IMR-90 (cell line): ENCODE data around the gene CLEC14A. TPM values are rescaled to one million over a fixed set of nuclear protein-coding genes. Genes with fewer than 3 reads are reported as not detected.
A peak's percentile ranks its signal among the peaks of the same experiment; 100 is the strongest.

Experiments used
- ATAC-seq: fragments of 200-7000 bp; cut with Tn5 transposase; 2 replicates; pipeline ENCODE4 v1.9.1; 2020; ENCODE audit warnings: low read depth, mild to moderate bottlenecking, moderate library complexity
- BruUV-seq: library from RNA; stranded (reverse); fragments of 400-500 nt; replicated peaks from 2 replicates; lab custom pipeline; 2021; lab: Mats Ljungman, UMichigan
- CTCF ChIA-PET: fragments of 300-600 bp; formaldehyde crosslinking; extraction: SDS; loops from one replicate; lab custom pipeline; 2021; ENCODE audit warnings: antibody characterized with exemption; lab: Yijun Ruan, JAX
- POLR2A ChIA-PET: fragments of 300-600 bp; sonication (Branson Sonifier 250); formaldehyde crosslinking; loops from one replicate; lab custom pipeline; 2022; ENCODE audit warnings: antibody characterized with exemption; ENCODE audit not compliant: unreplicated experiment; lab: Charles Lee
- DNase-seq: peaks from one replicate; pipeline ENCODE4 v3.0.0; 2013
- H2AFZ ChIP-seq: replicated peaks from 2 replicates; pipeline ENCODE3; 2013; ENCODE audit warnings: low read length, mild to moderate bottlenecking; ENCODE audit not compliant: poor library complexity
- H2AK5ac ChIP-seq: 2 replicates; pipeline ENCODE4 v1.6.1; 2013; ENCODE audit warnings: low read depth, low read length, inconsistent platforms
- H2AK9ac ChIP-seq: replicated peaks from 2 replicates; pipeline ENCODE3; 2013; ENCODE audit warnings: mild to moderate bottlenecking, low read depth, low read length, moderate library complexity; ENCODE audit not compliant: poor library complexity
- H2BK120ac ChIP-seq: 2 replicates; pipeline ENCODE4 v1.6.1; 2013; ENCODE audit warnings: low read depth, low read length, inconsistent platforms
- H2BK15ac ChIP-seq: 3 replicates; pipeline ENCODE4 v1.6.1; 2013; ENCODE audit warnings: low read depth, low read length, inconsistent platforms
- H2BK20ac ChIP-seq: 2 replicates; pipeline ENCODE4 v1.6.1; 2013; ENCODE audit warnings: low read depth, mild to moderate bottlenecking, inconsistent platforms, low read length, moderate library complexity
- H2BK5ac ChIP-seq: 2 replicates; pipeline ENCODE4 v1.6.1; 2013; ENCODE audit warnings: mild to moderate bottlenecking, low read depth, low read length, inconsistent platforms; ENCODE audit not compliant: poor library complexity, severe bottlenecking
- H3K14ac ChIP-seq: replicated peaks from 2 replicates; pipeline ENCODE4 v1.6.1; 2013; ENCODE audit warnings: low read depth, low read length, inconsistent platforms
- H3K18ac ChIP-seq: 2 replicates; pipeline ENCODE4 v1.6.1; 2013; ENCODE audit warnings: low read depth, low read length, control low read depth
- H3K23ac ChIP-seq: 2 replicates; pipeline ENCODE4 v1.6.1; 2013; ENCODE audit warnings: low read depth, low read length, inconsistent platforms
- H3K27ac ChIP-seq: 2 replicates; pipeline ENCODE4 v1.5.1; 2013; ENCODE audit warnings: mild to moderate bottlenecking, control low read depth, low read length; ENCODE audit not compliant: insufficient read depth
- H3K27me3 ChIP-seq: 2 replicates; pipeline ENCODE4 v1.6.1; 2013; ENCODE audit warnings: low read length; ENCODE audit not compliant: control insufficient read depth, insufficient read depth
- H3K36me3 ChIP-seq: 2 replicates; pipeline ENCODE4 v1.6.1; 2013; ENCODE audit warnings: low read length, mixed read lengths; ENCODE audit not compliant: control insufficient read depth, insufficient read depth
- H3K4ac ChIP-seq: 2 replicates; pipeline ENCODE4 v1.6.1; 2013; ENCODE audit warnings: low read depth, low read length, inconsistent platforms
- H3K4me1 ChIP-seq: 2 replicates; pipeline ENCODE4 v1.6.1; 2013; ENCODE audit warnings: low read length, mixed read lengths; ENCODE audit not compliant: control insufficient read depth, insufficient read depth
- H3K4me2 ChIP-seq: 2 replicates; pipeline ENCODE4 v1.6.1; 2013; ENCODE audit warnings: low read depth, mild to moderate bottlenecking, control low read depth, low read length, moderate library complexity
- H3K4me3 ChIP-seq: 2 replicates; pipeline ENCODE4 v1.5.1; 2013; ENCODE audit warnings: low read depth, mild to moderate bottlenecking, control low read depth, low read length, moderate library complexity; ENCODE audit not compliant: insufficient read depth
- H3K56ac ChIP-seq: 2 replicates; pipeline ENCODE4 v1.6.1; 2013; ENCODE audit warnings: low read length, inconsistent platforms; ENCODE audit not compliant: insufficient read depth; ENCODE audit errors: extremely low read depth
- H3K79me1 ChIP-seq, 2 experiments: 2 replicates each; pipeline ENCODE4 v1.6.1; 2013; ENCODE audit warnings: low read length in 2 of 2, inconsistent platforms in 1 of 2, low read depth in 1 of 2
- H3K9ac ChIP-seq: 2 replicates; pipeline ENCODE4 v1.6.1; 2013; ENCODE audit warnings: low read depth, low read length, control low read depth
- H3K9me1 ChIP-seq: 2 replicates; pipeline ENCODE4 v1.6.1; 2013; ENCODE audit warnings: low read length, inconsistent platforms; ENCODE audit not compliant: insufficient read depth
- H3K9me3 ChIP-seq: 2 replicates; pipeline ENCODE4 v1.6.1; 2013; ENCODE audit warnings: low read length; ENCODE audit not compliant: control insufficient read depth, insufficient read depth
- H4K20me1 ChIP-seq: 2 replicates; pipeline ENCODE4 v1.6.1; 2013; ENCODE audit warnings: low read length, inconsistent platforms; ENCODE audit not compliant: insufficient read depth
- H4K5ac ChIP-seq: 2 replicates; pipeline ENCODE4 v1.6.1; 2013; ENCODE audit warnings: mild to moderate bottlenecking, low read depth, low read length, control low read depth
- H4K8ac ChIP-seq, 2 experiments: 2 replicates each; pipeline ENCODE4 v1.6.1; 2013; ENCODE audit warnings: low read depth in 2 of 2, low read length in 2 of 2, control low read depth in 1 of 2, inconsistent platforms in 1 of 2
- H4K91ac ChIP-seq: 2 replicates; pipeline ENCODE4 v1.6.1; 2013; ENCODE audit warnings: low read depth, low read length, inconsistent platforms; ENCODE audit not compliant: insufficient read depth
- BHLHE40 ChIP-seq: fragments of 150-350 bp; IDR thresholded peaks from 2 replicates; pipeline ENCODE4 v1.6.1; 2016; ENCODE audit warnings: mild to moderate bottlenecking, low read depth, low read length
- CEBPB ChIP-seq: IDR thresholded peaks from 2 replicates; pipeline ENCODE4 v1.6.1; 2012; ENCODE audit warnings: low read depth, low read length, improper control_type of control experiment
- CHD1 ChIP-seq: IDR thresholded peaks from 2 replicates; pipeline ENCODE4 v1.6.1; 2012; ENCODE audit warnings: low read depth, low read length, improper control_type of control experiment
- FOS ChIP-seq: fragments of 150-350 bp; IDR thresholded peaks from 2 replicates; pipeline ENCODE4 v1.6.1; 2016; ENCODE audit warnings: low read depth, low read length
- MAFK ChIP-seq: IDR thresholded peaks from 2 replicates; pipeline ENCODE4 v1.6.1; 2012; ENCODE audit warnings: low read depth, low read length, improper control_type of control experiment
- MAZ ChIP-seq: IDR thresholded peaks from 2 replicates; pipeline ENCODE4 v1.6.1; 2012; ENCODE audit warnings: low read depth, mild to moderate bottlenecking, low read length, improper control_type of control experiment, moderate library complexity, borderline replicate concordance
- NFE2L2 ChIP-seq: fragments of 150-350 bp; IDR thresholded peaks from 2 replicates; pipeline ENCODE4 v1.6.1; 2016; ENCODE audit warnings: low read depth, mild to moderate bottlenecking, low read length
- POLR2A ChIP-seq: IDR thresholded peaks from 2 replicates; pipeline ENCODE4 v1.6.1; 2012; ENCODE audit warnings: mild to moderate bottlenecking, low read depth, low read length
- RAD21 ChIP-seq: IDR thresholded peaks from 2 replicates; pipeline ENCODE4 v1.6.1; 2012; ENCODE audit warnings: low read length, improper control_type of control experiment
- RCOR1 ChIP-seq: IDR thresholded peaks from 2 replicates; pipeline ENCODE4 v1.6.1; 2012; ENCODE audit warnings: mild to moderate bottlenecking, low read length, improper control_type of control experiment; ENCODE audit not compliant: insufficient replicate concordance
- RFX5 ChIP-seq: IDR thresholded peaks from 2 replicates; pipeline ENCODE4 v1.8.0; 2012; ENCODE audit warnings: low read depth, mild to moderate bottlenecking, low read length, moderate library complexity
- SMC3 ChIP-seq: fragments of 150-350 bp; IDR thresholded peaks from 2 replicates; pipeline ENCODE4 v1.6.1; 2016; ENCODE audit warnings: low read depth, mild to moderate bottlenecking, antibody characterized with exemption, low read length, moderate library complexity
- USF2 ChIP-seq: fragments of 150-350 bp; IDR thresholded peaks from 2 replicates; pipeline ENCODE4 v1.6.1; 2017; ENCODE audit warnings: mild to moderate bottlenecking, antibody characterized with exemption, low read length, low read depth
- WGBS, 2 experiments: methylation state at CpG; one replicate each; pipeline versions ENCODE4 v1.1.5 to v1.1.7; 2013; ENCODE audit warnings: missing lambda C conversion rate in 2 of 2; ENCODE audit not compliant: insufficient read length in 1 of 2; ENCODE audit errors: extremely low coverage in 2 of 2; 5-methylcytosine and 5-hydroxymethylcytosine counted together
- dilution Hi-C: fragments of 300-500 bp; cut with HindIII; formaldehyde crosslinking; loops from one replicate; pipeline ENCODE4 v1.14.3; 2018; ENCODE audit warnings: low sequenced_read_pairs; ENCODE audit not compliant: unreplicated experiment
- in situ Hi-C: fragments of 300-500 bp; cut with MboI; formaldehyde crosslinking; loops from 3 replicates; pipeline ENCODE4 v1.14.3; 2019; ENCODE audit warnings: low sequenced_read_pairs, inconsistent platforms, mixed read lengths
- intact Hi-C: fragments of 100-400 bp; cut with micrococcal nuclease; formaldehyde crosslinking; loops from 2 replicates; pipeline ENCODE4 v1.10.0; 2022
- polyA plus RNA-seq, 3 experiments: library from polyadenylated mRNA; depleted of rRNA; stranded (reverse); fragments of >200 nt; gene quantifications; 2 replicates each; pipeline ENCODE4 v1.2.3, GENCODE V29; 2012; ENCODE audit warnings: low replicate concordance in 1 of 3
- total RNA-seq: library from RNA; depleted of rRNA; stranded (reverse); fragments of >200 nt; gene quantifications from 2 replicates; pipeline ENCODE4 v1.2.3, GENCODE V29; 2012
- TF ChIP-seq, protein P1 (sequence below): fragments of 150-350 bp; IDR thresholded peaks from 2 replicates; pipeline ENCODE4 v1.6.1; 2016; ENCODE audit warnings: low read depth, mild to moderate bottlenecking, low read length, moderate library complexity, borderline replicate concordance

Gene CLEC14A
- total and polyA plus RNA-seq, 2 of the 4 experiments (the other 2 are of a cell fraction), result 3.0 to 6.2 TPM

DNA sequence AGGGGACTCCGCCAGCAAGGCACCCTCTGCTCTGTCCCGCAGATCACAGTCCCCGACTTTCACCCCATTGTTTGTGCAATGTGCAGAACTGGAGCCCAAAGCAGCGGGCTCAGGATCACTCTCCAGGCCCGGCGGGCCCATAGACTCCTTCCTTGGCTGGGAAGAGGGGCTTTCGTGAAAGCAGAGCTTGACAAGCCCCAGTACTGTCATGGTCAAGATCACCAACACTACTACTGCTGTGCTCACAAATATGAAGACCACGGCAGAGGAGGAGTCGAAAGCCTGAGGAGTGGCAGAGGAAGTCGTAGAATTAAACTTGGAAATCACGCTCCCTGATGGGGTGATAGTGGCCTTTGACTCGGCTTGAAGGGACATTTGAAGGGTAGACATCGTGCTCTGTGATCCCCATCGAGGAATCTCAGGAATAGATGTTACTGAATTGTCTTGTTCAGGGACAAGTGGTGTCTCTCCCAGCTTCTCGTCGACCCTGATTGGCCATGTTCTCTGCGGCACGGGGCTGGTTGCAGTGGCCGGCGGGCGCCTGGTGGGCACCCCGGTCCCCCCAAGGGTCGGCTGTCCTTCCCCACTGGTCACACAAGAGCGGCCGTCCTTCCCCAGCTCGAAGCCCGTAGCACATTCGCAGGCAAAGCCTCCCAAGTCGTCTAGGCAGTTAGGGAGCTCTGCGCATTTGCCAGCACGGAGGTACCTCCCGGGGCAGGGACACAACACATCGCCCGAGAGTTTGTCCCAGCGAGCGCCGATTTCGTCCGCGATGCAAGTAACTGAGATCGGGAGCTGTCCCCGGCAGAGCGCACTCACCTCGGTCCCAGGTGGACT, 1.1 kb downstream of the CLEC14A start:
- peak overlapping the region; percentile 60 for H2BK5ac ChIP-seq
- DNase-seq, result no peak
- H3K9me3 ChIP-seq, result 0 out of 2 replicates have a peak, but pooled peaks cover 2% of the 10 kb centered on the region
- no peaks in the 10 kb centered on the region for H3K36me3 ChIP-seq
- peak overlapping the region; percentile 31 for H3K4me3 ChIP-seq
- 0 out of 2 replicates have a peak overlapping the region, but pooled peaks have one; percentile 31 for H4K5ac ChIP-seq
- peak overlapping the region; percentile 78 for H2AFZ ChIP-seq
- intact Hi-C loops, result loop anchor here (5.0 kb wide), 1 partner anchor 148 kb away; no protein-coding TSS in a partner anchor
- peak overlapping the region; percentile 33 to 52; a peak in 2 of 4 replicates for H4K8ac ChIP-seq
- in situ Hi-C loops, result no loop called here
- H2AK9ac ChIP-seq, result peak overlapping the region; percentile 76
- ATAC-seq, result no peak
- H2BK15ac ChIP-seq, result peak overlapping the region; percentile 78; the same call in 1 of the 3 replicates
- no peak overlapping the region for H3K18ac ChIP-seq
- peak overlapping the region; percentile 60 for H3K4ac ChIP-seq
- peak overlapping the region; percentile 27 for H3K27ac ChIP-seq
- no peaks in the 10 kb centered on the region for H3K79me1 ChIP-seq
- H4K20me1 ChIP-seq, result no peaks in the 10 kb centered on the region
- peaks cover 2% of the 10 kb centered on the region; the same call in 1 of the 2 replicates for H3K4me1 ChIP-seq
- H3K9me1 ChIP-seq, result no peaks in the 10 kb centered on the region
- no peaks in the 10 kb centered on the region for H3K27me3 ChIP-seq
- peak overlapping the region; percentile 32 for H4K91ac ChIP-seq
- BruUV-seq, result no TSS peak
- peak overlapping the region; percentile 29; the same call in 1 of the 2 replicates for H3K9ac ChIP-seq
- peak overlapping the region; percentile 83 for H3K23ac ChIP-seq
- ChIA-PET POLR2A (no interaction called here), CTCF (no interaction called here)
- 30% methylated on average over 11 of the region's 44 CpGs; no CpG with 5 or more reads in 1 of the 2 experiments for WGBS, 2 experiments
- H3K14ac ChIP-seq, result peak overlapping the region; percentile 59; the same call in 1 of the 2 replicates
- dilution Hi-C loops, result no loop called here
- peak overlapping the region; percentile 46; the same call in 1 of the 2 replicates for H2AK5ac ChIP-seq
- H3K4me2 ChIP-seq, result peak overlapping the region; percentile 46
- peak overlapping the region; percentile 83 for H2BK120ac ChIP-seq
- H2BK20ac ChIP-seq, result peak overlapping the region; percentile 63; the same call in 1 of the 2 replicates
- peak overlapping the region; percentile 33; the same call in 1 of the 2 replicates for H3K56ac ChIP-seq
- TF ChIP-seq USF2 (no peak), POLR2A (no peak), CHD1 (no peak), BHLHE40 (no peak), CEBPB (no peak), RFX5 (no peak), MAZ (no peak), NFE2L2 (no peak), RCOR1 (no peak), RAD21 (no peak), MAFK (no peak), FOS (no peak), SMC3 (no peak)
- TF ChIP-seq, protein P1, sequence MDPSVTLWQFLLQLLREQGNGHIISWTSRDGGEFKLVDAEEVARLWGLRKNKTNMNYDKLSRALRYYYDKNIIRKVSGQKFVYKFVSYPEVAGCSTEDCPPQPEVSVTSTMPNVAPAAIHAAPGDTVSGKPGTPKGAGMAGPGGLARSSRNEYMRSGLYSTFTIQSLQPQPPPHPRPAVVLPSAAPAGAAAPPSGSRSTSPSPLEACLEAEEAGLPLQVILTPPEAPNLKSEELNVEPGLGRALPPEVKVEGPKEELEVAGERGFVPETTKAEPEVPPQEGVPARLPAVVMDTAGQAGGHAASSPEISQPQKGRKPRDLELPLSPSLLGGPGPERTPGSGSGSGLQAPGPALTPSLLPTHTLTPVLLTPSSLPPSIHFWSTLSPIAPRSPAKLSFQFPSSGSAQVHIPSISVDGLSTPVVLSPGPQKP, result no peak
